ENCODE measurements around the gene USP49.

USP49 gene

GRCh38 chr6:41927253-41927652 lies 32.1 kb upstream of the USP49 start:
- no peak for DNase-seq

GRCh38 chr6:41922154-41922553 lies 27.0 kb upstream of the USP49 start:
- no peak for DNase-seq

GRCh38 chr6:41921712-41921998 lies 26.5 kb upstream of the USP49 start:
- DNase-seq: no peak

GRCh38 chr6:41920921-41921711 lies 25.9 kb upstream of the USP49 start, which contains the start of the genes BYSL and MED20:
Gene BYSL (plus strand): TSS chr6:41921499. CDS start chr6:41921563, 64 bp downstream.
Gene MED20 (minus strand): TSS chr6:41921139. CDS start chr6:41921018, 121 bp downstream.
- peak; percentile 92 to 95 for DNase-seq

- DNase-seq: no peak
Observed at GRCh38 chr6:41917528-41917927, 22.4 kb upstream of the USP49 start.

GRCh38 chr6:41914869-41915530 lies 19.8 kb upstream of the USP49 start:
- no peak for DNase-seq

GRCh38 chr6:41914343-41914742 lies 19.2 kb upstream of the USP49 start:
- no peak for DNase-seq

- no peak for DNase-seq
Observed at GRCh38 chr6:41909727-41910126, 14.6 kb upstream of the USP49 start.

- DNase-seq: peak in 1 of 2 donors; percentile 32
Observed at GRCh38 chr6:41901882-41902519, 6.8 kb upstream of the USP49 start.

- no peak for DNase-seq
Observed at GRCh38 chr6:41900861-41901260, 5.7 kb upstream of the USP49 start.

GRCh38 chr6:41896281-41896680 lies 1.1 kb upstream of the USP49 start:
- DNase-seq: no peak

GRCh38 chr6:41894366-41895299 lies 542 bp downstream of the USP49 start:
- peak in 1 of 2 donors; percentile 16 for DNase-seq

GRCh38 chr6:41892921-41893564 lies 2.1 kb downstream of the USP49 start:
- DNase-seq: no peak

GRCh38 chr6:41887331-41887751 lies 7.8 kb downstream of the USP49 start:
- no peak for DNase-seq

- DNase-seq: no peak
Observed at GRCh38 chr6:41885930-41886329, 9.2 kb downstream of the USP49 start.

- DNase-seq: no peak
Observed at GRCh38 chr6:41884957-41885356, 10.2 kb downstream of the USP49 start.

GRCh38 chr6:41881506-41881905 lies 13.7 kb downstream of the USP49 start:
- DNase-seq: no peak

- no peak for DNase-seq
Observed at GRCh38 chr6:41878961-41879405, 16.2 kb downstream of the USP49 start.

- no peak for DNase-seq
Observed at GRCh38 chr6:41878246-41878645, 16.9 kb downstream of the USP49 start.

- no peak for DNase-seq
Observed at GRCh38 chr6:41877051-41877680, 18.0 kb downstream of the USP49 start.

GRCh38 chr6:41874741-41875140 lies 20.4 kb downstream of the USP49 start:
- no peak for DNase-seq

GRCh38 chr6:41872147-41872546 lies 23.0 kb downstream of the USP49 start:
- DNase-seq: no peak
